Mesodermal cell (in vitro differentiated cells): ENCODE results near the gene TSSK6.
A peak's percentile ranks its signal among the peaks of the same experiment; 100 is the strongest.

Experiments used
- H3K27ac ChIP-seq: 2 replicates; pipeline ENCODE4 v1.7.0; 2013; ENCODE audit warnings: mild to moderate bottlenecking, low read depth, low read length, moderate library complexity; ENCODE audit not compliant: severe bottlenecking
- H3K36me3 ChIP-seq: 2 replicates; pipeline ENCODE4 v1.7.1; 2013; ENCODE audit warnings: mild to moderate bottlenecking, low read length, moderate library complexity; ENCODE audit not compliant: control insufficient read depth, insufficient read depth
- H3K4me1 ChIP-seq: one replicate; pipeline ENCODE4 v1.7.1; 2013; ENCODE audit warnings: mild to moderate bottlenecking, low read length; ENCODE audit not compliant: insufficient read depth, control insufficient read depth, poor library complexity, severe bottlenecking
- H3K4me3 ChIP-seq: 2 replicates; pipeline ENCODE4 v1.7.0; 2013; ENCODE audit warnings: low read length, control low read depth, mild to moderate bottlenecking; ENCODE audit not compliant: insufficient read depth, poor library complexity, severe bottlenecking; ENCODE audit errors: extremely low read depth
- H3K9me3 ChIP-seq: 2 replicates; pipeline ENCODE4 v1.7.1; 2013; ENCODE audit warnings: mild to moderate bottlenecking, low read length, moderate library complexity; ENCODE audit not compliant: control insufficient read depth
- WGBS, 2 experiments: methylation state at CpG; one replicate each; pipeline ENCODE4 v1.1.5; 2013; ENCODE audit warnings: missing lambda C conversion rate in 2 of 2; ENCODE audit not compliant: insufficient coverage in 2 of 2; 5-methylcytosine and 5-hydroxymethylcytosine counted together

The TSSK6 gene

GRCh38 chr19:19468424-19469050, 46.8 kb downstream of the TSSK6 start:
- Histone ChIP-seq H3K4me3 (no peak overlapping the region), H3K36me3 (peaks cover 90% of the 10 kb centered on the region), H3K9me3 (peaks cover 23% of the 10 kb centered on the region), H3K4me1 (peaks cover 7% of the 10 kb centered on the region), H3K27ac (no peak overlapping the region)
- 80 to 100% methylated on average over 1 of the region's 2 CpGs for WGBS, 2 experiments

GRCh38 chr19:19466201-19466600, 49.1 kb downstream of the TSSK6 start:
- peaks cover 23% of the 10 kb centered on the region for H3K9me3 ChIP-seq
- no peak overlapping the region for H3K4me3 ChIP-seq
- 94 to 99% methylated on average over 5 to 6 of the region's 6 CpGs for WGBS, 2 experiments
- peaks cover 67% of the 10 kb centered on the region for H3K36me3 ChIP-seq
- no peak overlapping the region for H3K27ac ChIP-seq
- peaks cover 30% of the 10 kb centered on the region for H3K4me1 ChIP-seq

GRCh38 chr19:19465436-19466070, 49.8 kb downstream of the TSSK6 start:
- WGBS, 2 experiments, result 97 to 98% methylated on average over 12 of the region's 12 CpGs
- Histone ChIP-seq H3K4me1 (peaks cover 37% of the 10 kb centered on the region), H3K4me3 (no peak overlapping the region), H3K27ac (no peak overlapping the region), H3K9me3 (peaks cover 23% of the 10 kb centered on the region), H3K36me3 (peaks cover 61% of the 10 kb centered on the region)

- no peak overlapping the region for H3K4me3 ChIP-seq
- peaks cover 23% of the 10 kb centered on the region for H3K9me3 ChIP-seq
- peak overlapping the region; percentile 94 for H3K27ac ChIP-seq
- H3K4me1 ChIP-seq, result peaks cover 47% of the 10 kb centered on the region
- peaks cover 55% of the 10 kb centered on the region for H3K36me3 ChIP-seq
- 46 to 54% methylated on average over 10 to 12 of the region's 13 CpGs for WGBS, 2 experiments
These were observed 50.8 kb downstream of the TSSK6 start for GRCh38 chr19:19464339-19465098.
